ENCODE data around the gene RASL10A. TPM values are rescaled to one million over a fixed set of nuclear protein-coding genes. Genes with fewer than 3 reads are reported as not detected.

Gene RASL10A
- total and polyA plus RNA-seq, 10 donors: 0.54 to 6.1 (median 2.3) TPM

- no peak for TF ChIP-seq CTCF (IDR thresholded peaks at IDR 0.05 in 8 of 11, conservative IDR thresholded peaks at IDR 0.05 in 3 of 11)
- no peak for TF ChIP-seq POLR2A (IDR thresholded peaks at IDR 0.05)
- TF ChIP-seq POLR2AphosphoS5 (IDR thresholded peaks at IDR 0.05): no peak
- WGBS, 5 donors: 14 to 20% (median 18%) methylated on average over 11 to 13 of the region's 13 CpGs
- Histone ChIP-seq H3K27me3 (replicated peaks in 1 of 7) (no peaks in the 10 kb centered on the region), H3K4me3 (peak overlapping the region; percentile 80 to 99 (median 96)), H3K27ac (peak overlapping the region; percentile 98 to 100 (median 99)), H3K9me3 (no peaks in the 10 kb centered on the region), H3K36me3 (peaks cover 0 to 52% (median 2%) of the 10 kb centered on the region in 6 donors), H3K4me1 (peaks cover 37 to 65% (median 51%) of the 10 kb centered on the region in 6 donors)
- peak; percentile 79 for DNase-seq
- intact Hi-C loops (cut with DNase I; ENCODE audit: low total_unique reads): no loop called here
Measured at GRCh38 chr22:29266564-29267461, 48.7 kb downstream of the RASL10A start.

- H3K36me3 ChIP-seq: peaks cover 0 to 49% (median 3%) of the 10 kb centered on the region in 6 donors
- intact Hi-C loops (cut with DNase I; ENCODE audit: low total_unique reads): no loop called here
- peak overlapping the region in 2 of 8 donors; percentile 91 to 98 for H3K4me3 ChIP-seq
- no peaks in the 10 kb centered on the region for H3K9me3 ChIP-seq
- peak overlapping the region; percentile 7 to 99 (median 98) for H3K27ac ChIP-seq
- TF ChIP-seq CTCF (IDR thresholded peaks at IDR 0.05 in 8 of 11, conservative IDR thresholded peaks at IDR 0.05 in 3 of 11) (no peak), POLR2A (IDR thresholded peaks at IDR 0.05) (no peak), POLR2AphosphoS5 (IDR thresholded peaks at IDR 0.05) (peak in 1 of 3 donors; percentile 41)
- no peaks in the 10 kb centered on the region for H3K27me3 ChIP-seq (replicated peaks in 1 of 7)
- no peak for DNase-seq
- 68 to 78% (median 72%) methylated on average over 4 of the region's 4 CpGs for WGBS, 5 donors
- peaks cover 29 to 56% (median 42%) of the 10 kb centered on the region in 6 donors for H3K4me1 ChIP-seq
Measured at GRCh38 chr22:29265929-29266328, 49.6 kb downstream of the RASL10A start.

- H3K9me3 ChIP-seq: no peaks in the 10 kb centered on the region
- peaks cover 0 to 52% (median 5%) of the 10 kb centered on the region in 6 donors for H3K36me3 ChIP-seq
- no peaks in the 10 kb centered on the region for H3K27me3 ChIP-seq (replicated peaks in 1 of 7)
- intact Hi-C loops (cut with DNase I; ENCODE audit: low total_unique reads): no loop called here
- peaks cover 22 to 50% (median 36%) of the 10 kb centered on the region in 6 donors for H3K4me1 ChIP-seq
- peak; percentile 75 for DNase-seq
- TF ChIP-seq POLR2AphosphoS5 (IDR thresholded peaks at IDR 0.05) (peak in 2 of 3 donors; percentile 19 to 41), CTCF (IDR thresholded peaks at IDR 0.05 in 8 of 11, conservative IDR thresholded peaks at IDR 0.05 in 3 of 11) (no peak)
- 92 to 97% (median 94%) methylated on average over 6 to 7 of the region's 7 CpGs for WGBS, 5 donors
- no peak overlapping the region for H3K4me3 ChIP-seq
- H3K27ac ChIP-seq: peak overlapping the region in 4 of 8 donors; percentile 98 to 99 (median 98)
Measured at GRCh38 chr22:29265305-29265704, 50.2 kb downstream of the RASL10A start.

- TF ChIP-seq POLR2AphosphoS5 (IDR thresholded peaks at IDR 0.05): peak; percentile 55 to 69 (median 64)
- TF ChIP-seq POLR2A (IDR thresholded peaks at IDR 0.05): no peak
- Histone ChIP-seq H3K27me3 (replicated peaks in 1 of 7) (no peaks in the 10 kb centered on the region), H3K4me3 (no peak overlapping the region), H3K9me3 (no peaks in the 10 kb centered on the region), H3K27ac (peak overlapping the region in 4 of 8 donors; percentile 3 to 40 (median 26)), H3K36me3 (peaks cover 0 to 67% (median 5%) of the 10 kb centered on the region in 6 donors), H3K4me1 (peaks cover 13 to 35% (median 22%) of the 10 kb centered on the region in 6 donors)
- 66 to 81% (median 79%) methylated on average over 10 to 14 of the region's 14 CpGs for WGBS, 5 donors
- DNase-seq: peak; percentile 77
- intact Hi-C loops (cut with DNase I; ENCODE audit: low total_unique reads): no loop called here
Measured at GRCh38 chr22:29263791-29264276, 51.7 kb downstream of the RASL10A start.

Small RNA genes lying within 50 kb of the gene (microRNA-seq; reads per million reads assigned to microRNA genes)
- 23.1 to 288 (median 175) reads per million in 3 donors for gene MIR3653

Small RNA genes lying within 50 kb of the gene (small RNA-seq; reads per million reads assigned to genes)
- 0 reads per million in 4 donors for gene MIR3653

Other genes with a start within 250 kb of the RASL10A start
- 10 to 100 TPM; 15.0 to 41.3 (median 29.0) TPM for gene KREMEN1, start 242.7 kb downstream of the RASL10A start, total RNA-seq
- gene KREMEN1, start 242.7 kb downstream of the RASL10A start, polyA plus RNA-seq: 1 to 10 TPM; 1.5 to 4.7 (median 2.2) TPM
- 10 to 100 TPM; 38.0 to 90.3 (median 62.0) TPM for gene EMID1, start 109.8 kb downstream of the RASL10A start, total RNA-seq
- 10 to 100 TPM; 18.5 to 62.6 (median 60.4) TPM for gene EMID1, start 109.8 kb downstream of the RASL10A start, polyA plus RNA-seq
- gene RHBDD3, start 47.7 kb downstream of the RASL10A start, total RNA-seq: 10 to 100 TPM; 17.6 to 45.8 (median 24.7) TPM
- gene RHBDD3, start 47.7 kb downstream of the RASL10A start, polyA plus RNA-seq: 10 to 100 TPM; 16.3 to 36.5 (median 23.9) TPM
- gene EWSR1, start 47.4 kb downstream of the RASL10A start, total RNA-seq: 100 to 1,000 TPM; 181 to 282 (median 266) TPM
- 100 to 1,000 TPM; 127 to 207 (median 204) TPM for gene EWSR1, start 47.4 kb downstream of the RASL10A start, polyA plus RNA-seq
- gene GAS2L1, start 9.0 kb downstream of the RASL10A start, total RNA-seq: 10 to 100 TPM; 13.8 to 41.5 (median 35.4) TPM
- 10 to 100 TPM in 1 of 3 donors, 1 to 10 TPM in 2; 7.0 to 21.7 (median 8.5) TPM for gene GAS2L1, start 9.0 kb downstream of the RASL10A start, polyA plus RNA-seq
- gene AP1B1, start 72.9 kb upstream of the RASL10A start, total RNA-seq: 100 to 1,000 TPM in 6 of 7 donors, 10 to 100 TPM in 1; 92.6 to 150 (median 130) TPM
- gene AP1B1, start 72.9 kb upstream of the RASL10A start, polyA plus RNA-seq: 10 to 100 TPM; 43.3 to 69.6 (median 56.0) TPM
- gene RFPL1, start 122.9 kb upstream of the RASL10A start, total RNA-seq: 1 to 10 TPM in 2 of 7 donors, not detected in 5; 1.1 to 1.4 TPM
- under 1 TPM; 0.03 to 0.11 (median 0.06) TPM for gene RFPL1, start 122.9 kb upstream of the RASL10A start, polyA plus RNA-seq
- 1 to 10 TPM in 6 of 7 donors, under 1 TPM in 1; 0.60 to 1.7 (median 1.4) TPM for gene NEFH, start 164.5 kb upstream of the RASL10A start, total RNA-seq
- 1 to 10 TPM in 1 of 3 donors, under 1 TPM in 2; 0.50 to 1.2 (median 0.70) TPM for gene NEFH, start 164.5 kb upstream of the RASL10A start, polyA plus RNA-seq
- gene THOC5, start 238.1 kb upstream of the RASL10A start, total RNA-seq: 10 to 100 TPM; 30.8 to 55.5 (median 40.7) TPM
- gene THOC5, start 238.1 kb upstream of the RASL10A start, polyA plus RNA-seq: 10 to 100 TPM; 14.4 to 21.1 (median 18.1) TPM

All from spleen (tissue), 11 donors.